ENCODE measurements around the gene FGGY.
"Not testable (repeated sequence)": the region's sequence is repeated elsewhere in the genome, so short reads cannot be mapped to it uniquely, and the experiment has no call there.

The FGGY gene

DNA sequence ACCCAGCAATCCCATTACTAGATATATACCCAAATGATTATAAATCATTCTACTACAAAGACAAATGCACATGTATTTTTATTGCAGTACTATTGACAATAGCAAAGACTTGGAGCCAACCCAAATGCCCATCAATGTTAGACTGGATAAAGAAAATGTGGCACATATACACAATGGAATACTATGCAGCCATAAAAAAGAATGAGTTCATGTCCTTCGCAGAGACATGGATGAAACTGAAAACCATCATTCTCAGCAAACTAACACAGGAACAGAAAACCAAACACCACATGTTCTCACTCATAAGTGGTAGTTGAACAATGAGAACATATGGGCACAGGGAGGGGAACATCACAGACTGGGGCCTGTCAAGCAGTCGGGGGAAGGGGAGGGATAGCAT lies 414.0 kb downstream of the FGGY start:
- H3K27ac Mint-ChIP-seq; H3K9me3 Mint-ChIP-seq; DNase-seq; H3K36me3 Mint-ChIP-seq (ENCODE audit: insufficient read depth); H3K4me3 Mint-ChIP-seq; H3K4me1 Mint-ChIP-seq (ENCODE audit: low read depth in 2 of 2); H3K27me3 Mint-ChIP-seq; ATAC-seq (replicated peaks): not testable (repeated sequence)

DNA sequence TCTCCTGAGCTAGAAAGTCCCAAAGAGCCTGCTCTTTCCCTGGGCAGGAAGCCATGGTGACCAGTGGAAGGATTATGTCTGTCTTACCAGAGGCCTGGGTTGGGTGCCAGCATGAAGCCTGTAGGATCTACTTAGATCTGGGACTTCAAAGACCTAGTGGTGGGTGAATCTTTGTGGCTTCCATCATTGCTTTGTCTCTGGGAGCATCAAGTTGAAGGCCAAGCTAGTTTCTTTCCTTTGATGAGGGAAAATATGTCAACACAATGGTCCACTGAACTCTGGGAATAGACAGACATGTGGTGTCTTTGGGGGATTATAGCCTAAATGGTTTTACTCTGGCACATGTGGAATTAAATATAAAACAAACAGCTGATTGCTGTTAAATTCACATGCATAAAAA lies 417.3 kb downstream of the FGGY start:
- Mint-ChIP-seq H3K36me3 (ENCODE audit: insufficient read depth) (no peaks in the 10 kb centered on the region), H3K9me3 (no peaks in the 10 kb centered on the region), H3K27ac (no peak overlapping the region), H3K4me1 (ENCODE audit: low read depth in 2 of 2) (no peaks in the 10 kb centered on the region), H3K27me3 (no peaks in the 10 kb centered on the region), H3K4me3 (no peak overlapping the region)
- ATAC-seq (replicated peaks) (no peak), DNase-seq (no peak)

DNA sequence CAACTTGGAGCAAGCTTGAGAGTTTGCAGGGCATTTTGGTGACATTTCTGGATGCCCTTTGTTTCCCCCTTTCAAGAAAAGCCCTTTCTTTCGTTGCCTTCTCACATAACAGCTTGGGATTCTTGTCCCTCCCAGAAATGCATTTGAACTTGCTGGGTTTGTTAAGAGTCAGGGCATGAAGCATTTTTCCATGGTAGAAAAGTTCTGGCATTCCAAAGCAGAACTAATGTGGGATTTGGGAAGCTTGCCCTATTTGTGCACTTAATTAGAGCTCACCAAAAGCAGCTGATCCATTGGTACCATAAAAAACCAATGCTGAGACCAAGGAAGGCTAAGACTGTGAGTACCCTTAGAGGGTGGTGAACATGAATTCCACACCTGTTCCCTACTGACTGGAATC lies 418.1 kb downstream of the FGGY start:
- Mint-ChIP-seq H3K27ac (no peak overlapping the region), H3K9me3 (no peaks in the 10 kb centered on the region), H3K4me3 (no peak overlapping the region), H3K36me3 (ENCODE audit: insufficient read depth) (no peaks in the 10 kb centered on the region), H3K27me3 (no peaks in the 10 kb centered on the region), H3K4me1 (ENCODE audit: low read depth in 2 of 2) (no peaks in the 10 kb centered on the region)
- no peak for DNase-seq
- ATAC-seq (replicated peaks) = no peak

DNA sequence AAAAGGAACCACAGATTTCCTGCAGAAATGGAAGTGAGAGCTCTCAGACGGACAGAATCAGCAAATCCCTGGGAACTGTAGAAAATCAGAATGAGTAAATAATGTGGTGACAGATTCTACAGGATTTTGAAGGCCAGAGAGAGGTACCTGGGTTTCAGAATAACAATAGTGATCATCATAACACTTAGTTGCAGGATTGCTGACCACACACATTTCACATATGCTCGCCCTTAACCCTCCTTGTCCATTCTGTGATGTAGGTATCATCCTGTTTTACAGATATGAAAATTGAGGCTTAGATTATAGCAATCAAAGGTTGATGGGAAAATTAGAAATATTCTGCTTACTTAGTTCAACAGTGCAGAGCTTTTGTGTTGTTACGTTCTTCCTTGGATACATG lies 419.9 kb downstream of the FGGY start:
- no peaks in the 10 kb centered on the region for H3K9me3 Mint-ChIP-seq
- H3K4me3 Mint-ChIP-seq = no peak overlapping the region
- H3K27ac Mint-ChIP-seq = no peak overlapping the region
- ATAC-seq (replicated peaks) (no peak), DNase-seq (no peak)
- H3K4me1 Mint-ChIP-seq (ENCODE audit: low read depth in 2 of 2) = no peaks in the 10 kb centered on the region
- no peaks in the 10 kb centered on the region for H3K27me3 Mint-ChIP-seq
- H3K36me3 Mint-ChIP-seq (ENCODE audit: insufficient read depth) = no peaks in the 10 kb centered on the region

DNA sequence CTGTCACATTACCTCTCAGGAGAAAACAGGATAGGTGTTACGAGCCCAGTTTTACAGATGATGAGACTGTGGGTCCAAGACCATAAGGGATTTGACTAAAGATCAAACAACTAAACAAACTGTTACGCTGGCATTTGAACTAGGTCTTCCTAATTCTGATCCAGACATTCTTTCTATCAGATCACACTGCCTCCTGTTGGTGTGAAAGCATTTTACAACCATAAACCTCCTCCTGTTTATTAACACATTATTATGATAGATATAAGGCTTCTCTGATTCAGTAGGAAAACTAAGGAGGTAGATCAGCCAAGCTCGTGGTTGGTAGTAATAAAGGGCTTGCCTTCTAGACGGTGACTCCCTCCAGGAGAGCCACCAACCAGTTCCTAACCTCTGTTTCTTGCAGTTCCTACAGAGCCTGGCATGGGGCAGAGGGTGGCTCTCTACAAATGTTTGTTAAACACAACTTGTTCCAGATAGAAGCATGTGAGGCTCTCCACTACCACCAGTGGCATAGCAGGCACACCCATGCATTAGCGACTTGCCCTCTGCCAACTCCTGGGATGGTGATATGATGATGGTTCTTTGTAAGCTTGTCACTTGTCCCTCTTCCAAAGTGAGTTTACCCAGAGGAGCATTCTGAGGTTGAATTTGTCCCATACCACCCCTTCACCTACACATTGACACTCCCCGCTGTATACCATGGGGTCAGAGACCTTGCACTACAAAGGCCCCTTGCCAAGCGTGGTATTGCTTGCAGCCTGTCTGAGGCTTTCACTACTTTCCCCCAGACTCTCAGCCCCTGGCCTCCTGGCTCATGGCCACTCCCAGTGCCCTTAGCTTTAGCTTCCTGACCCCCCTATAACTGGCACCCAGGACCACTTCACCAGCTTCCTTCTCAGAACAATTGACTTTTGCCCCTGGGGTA lies 421.4 kb downstream of the FGGY start:
- no peaks in the 10 kb centered on the region for H3K27me3 Mint-ChIP-seq
- ATAC-seq (replicated peaks) = no peak
- no peaks in the 10 kb centered on the region for H3K9me3 Mint-ChIP-seq
- H3K27ac Mint-ChIP-seq = peak overlapping the region in 1 of 2 donors; percentile 59
- H3K4me3 Mint-ChIP-seq = no peak overlapping the region
- no peaks in the 10 kb centered on the region for H3K36me3 Mint-ChIP-seq (ENCODE audit: insufficient read depth)
- no peak for DNase-seq
- H3K4me1 Mint-ChIP-seq (ENCODE audit: low read depth in 2 of 2) = no peaks in the 10 kb centered on the region

DNA sequence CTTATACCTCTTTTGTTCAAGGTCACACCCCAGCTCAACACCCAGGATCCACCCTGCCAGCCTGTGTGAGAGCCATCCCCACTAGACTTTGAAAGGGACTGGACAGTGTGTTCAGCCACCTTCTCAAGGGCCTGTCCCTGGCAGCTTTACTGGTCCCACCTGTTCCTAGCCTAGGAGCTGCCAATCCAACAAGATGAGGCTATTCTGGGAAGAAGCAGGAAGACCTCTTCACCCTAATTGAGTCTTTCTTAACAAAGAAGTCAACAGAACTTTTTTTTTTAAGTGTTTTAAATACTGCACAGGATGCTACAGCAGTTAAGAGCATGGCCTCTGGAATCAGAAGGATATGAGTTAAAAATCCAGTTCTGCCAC lies 422.1 kb downstream of the FGGY start:
- no peak for DNase-seq
- ATAC-seq (replicated peaks) = no peak
- Mint-ChIP-seq H3K4me3 (no peak overlapping the region), H3K36me3 (ENCODE audit: insufficient read depth) (no peaks in the 10 kb centered on the region), H3K27ac (peak overlapping the region in 1 of 2 donors; percentile 59), H3K27me3 (no peaks in the 10 kb centered on the region), H3K9me3 (no peaks in the 10 kb centered on the region), H3K4me1 (ENCODE audit: low read depth in 2 of 2) (no peaks in the 10 kb centered on the region)

GRCh38 chr1:59720326-59721115 lies 423.6 kb downstream of the FGGY start:
- no peak overlapping the region for H3K27ac Mint-ChIP-seq
- no peak overlapping the region for H3K4me3 Mint-ChIP-seq
- H3K36me3 Mint-ChIP-seq (ENCODE audit: insufficient read depth) = no peaks in the 10 kb centered on the region
- no peaks in the 10 kb centered on the region for H3K4me1 Mint-ChIP-seq (ENCODE audit: low read depth in 2 of 2)
- no peaks in the 10 kb centered on the region for H3K9me3 Mint-ChIP-seq
- ATAC-seq (replicated peaks) (no peak), DNase-seq (no peak)
- no peaks in the 10 kb centered on the region for H3K27me3 Mint-ChIP-seq

DNA sequence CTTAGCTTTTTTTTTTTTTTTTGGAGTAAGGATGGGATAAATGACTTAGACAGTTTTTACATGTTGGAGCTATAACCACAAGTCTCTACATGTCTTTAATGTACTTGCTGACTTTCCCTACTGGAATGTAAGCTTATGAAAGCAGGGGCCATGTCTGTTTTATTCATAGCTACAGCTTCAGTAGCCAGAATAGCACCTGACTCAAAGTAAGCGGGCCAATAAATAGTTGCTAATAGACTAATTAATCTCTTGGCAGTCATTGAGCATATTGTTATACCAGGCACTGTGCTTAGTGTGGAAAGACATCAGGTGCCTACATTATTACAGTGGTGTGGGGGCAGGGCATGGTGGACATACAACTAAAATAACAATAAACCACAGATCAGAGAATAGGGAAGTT lies 433.4 kb downstream of the FGGY start:
- Mint-ChIP-seq H3K36me3 (ENCODE audit: insufficient read depth) (no peaks in the 10 kb centered on the region), H3K4me3 (no peak overlapping the region)

DNA sequence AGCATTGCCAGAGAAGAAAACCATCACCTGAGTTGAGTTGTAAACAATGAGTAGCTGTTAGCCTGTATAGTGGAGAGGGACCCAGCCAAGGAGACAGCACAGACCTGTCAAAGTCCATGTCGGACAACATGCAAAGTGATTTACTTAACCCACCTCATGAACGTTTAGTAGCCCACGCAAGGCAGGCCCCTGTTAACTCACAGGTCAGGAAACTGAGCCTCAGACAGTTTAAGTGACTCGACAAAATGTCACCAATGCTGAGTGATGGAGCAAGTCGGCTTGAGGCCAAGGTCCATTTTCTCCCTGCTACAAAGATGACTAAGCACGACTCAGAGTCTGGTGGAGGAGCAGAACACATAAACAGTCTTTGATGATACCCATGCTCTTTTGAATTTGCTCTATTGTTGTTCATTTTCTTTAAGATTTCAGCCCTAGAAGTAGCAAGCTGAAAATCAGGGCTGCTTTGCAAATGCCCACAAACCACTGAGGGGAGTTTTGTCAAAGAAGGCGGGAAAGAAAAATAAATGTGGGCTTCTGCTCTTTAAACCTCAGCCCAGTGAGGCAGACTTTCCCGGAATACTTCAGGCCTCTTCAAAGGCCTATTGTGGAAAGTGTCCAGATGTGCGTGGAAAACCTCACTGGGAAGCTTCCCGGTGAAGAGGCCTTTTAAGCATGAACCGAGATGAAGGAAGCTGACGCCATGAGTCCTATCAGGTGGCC lies 434.0 kb downstream of the FGGY start:
- Mint-ChIP-seq H3K36me3 (ENCODE audit: insufficient read depth) (no peaks in the 10 kb centered on the region), H3K4me1 (ENCODE audit: low read depth in 2 of 2) (peaks cover 0 to 3% of the 10 kb centered on the region in 2 donors), H3K27ac (no peak overlapping the region), H3K4me3 (no peak overlapping the region), H3K9me3 (no peaks in the 10 kb centered on the region), H3K27me3 (no peaks in the 10 kb centered on the region)
- ATAC-seq (replicated peaks) = no peak
- no peak for DNase-seq

More for the DNA sequence above, 433.4 kb downstream of the FGGY start:
- Mint-ChIP-seq H3K9me3 (no peaks in the 10 kb centered on the region), H3K27me3 (no peaks in the 10 kb centered on the region), H3K4me1 (ENCODE audit: low read depth in 2 of 2) (peaks cover 0 to 3% of the 10 kb centered on the region in 2 donors), H3K27ac (no peak overlapping the region)
- DNase-seq = no peak
- no peak for ATAC-seq (replicated peaks)

- Mint-ChIP-seq H3K4me3 (no peak overlapping the region), H3K27ac (no peak overlapping the region), H3K27me3 (no peaks in the 10 kb centered on the region), H3K36me3 (ENCODE audit: insufficient read depth) (no peaks in the 10 kb centered on the region), H3K4me1 (ENCODE audit: low read depth in 2 of 2) (peaks cover 0 to 3% of the 10 kb centered on the region in 2 donors), H3K9me3 (no peaks in the 10 kb centered on the region)
- no peak for DNase-seq
- ATAC-seq (replicated peaks) = no peak
Observed at GRCh38 chr1:59731591-59731990, 434.7 kb downstream of the FGGY start.

DNA sequence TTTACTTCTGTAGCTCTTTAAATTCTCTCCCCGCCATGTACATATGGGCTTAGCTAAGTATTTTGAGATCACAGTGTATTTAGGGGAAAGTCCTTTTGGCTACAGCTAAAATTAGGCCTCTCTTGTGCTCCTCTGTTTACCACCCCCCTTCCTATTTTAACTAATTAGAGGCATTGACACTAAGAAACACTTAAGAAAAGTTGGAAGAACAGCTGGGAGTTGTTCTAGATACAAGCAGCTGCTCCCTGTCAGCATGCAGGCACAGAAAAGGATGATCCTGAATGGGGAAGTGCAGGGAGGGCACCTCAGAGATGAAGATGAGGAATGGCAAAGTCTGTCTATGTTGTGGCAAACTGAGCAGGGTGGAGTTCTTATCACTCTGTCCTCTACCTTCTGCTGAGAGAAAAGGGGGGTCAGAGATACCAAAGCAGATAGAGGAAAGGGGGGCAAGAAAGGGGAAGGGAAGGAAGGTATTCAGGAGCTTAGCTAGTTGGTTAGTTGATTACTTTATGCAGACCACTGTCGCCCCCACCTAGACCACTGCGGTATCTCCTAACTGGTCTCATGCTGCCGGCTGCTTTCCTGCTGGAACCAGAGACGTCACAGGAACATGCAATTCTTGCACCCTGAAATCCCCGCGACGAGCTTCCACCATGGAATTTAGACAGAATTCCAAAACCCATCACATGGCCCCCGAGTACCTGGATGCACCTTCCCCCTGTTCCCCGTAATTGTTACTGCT lies 435.5 kb downstream of the FGGY start:
- no peaks in the 10 kb centered on the region for H3K36me3 Mint-ChIP-seq (ENCODE audit: insufficient read depth)
- no peak overlapping the region for H3K27ac Mint-ChIP-seq
- ATAC-seq (replicated peaks) (no peak), DNase-seq (no peak)
- peaks cover 0 to 3% of the 10 kb centered on the region in 2 donors for H3K4me1 Mint-ChIP-seq (ENCODE audit: low read depth in 2 of 2)
- H3K27me3 Mint-ChIP-seq = no peaks in the 10 kb centered on the region
- H3K9me3 Mint-ChIP-seq = no peaks in the 10 kb centered on the region
- no peak overlapping the region for H3K4me3 Mint-ChIP-seq

DNA sequence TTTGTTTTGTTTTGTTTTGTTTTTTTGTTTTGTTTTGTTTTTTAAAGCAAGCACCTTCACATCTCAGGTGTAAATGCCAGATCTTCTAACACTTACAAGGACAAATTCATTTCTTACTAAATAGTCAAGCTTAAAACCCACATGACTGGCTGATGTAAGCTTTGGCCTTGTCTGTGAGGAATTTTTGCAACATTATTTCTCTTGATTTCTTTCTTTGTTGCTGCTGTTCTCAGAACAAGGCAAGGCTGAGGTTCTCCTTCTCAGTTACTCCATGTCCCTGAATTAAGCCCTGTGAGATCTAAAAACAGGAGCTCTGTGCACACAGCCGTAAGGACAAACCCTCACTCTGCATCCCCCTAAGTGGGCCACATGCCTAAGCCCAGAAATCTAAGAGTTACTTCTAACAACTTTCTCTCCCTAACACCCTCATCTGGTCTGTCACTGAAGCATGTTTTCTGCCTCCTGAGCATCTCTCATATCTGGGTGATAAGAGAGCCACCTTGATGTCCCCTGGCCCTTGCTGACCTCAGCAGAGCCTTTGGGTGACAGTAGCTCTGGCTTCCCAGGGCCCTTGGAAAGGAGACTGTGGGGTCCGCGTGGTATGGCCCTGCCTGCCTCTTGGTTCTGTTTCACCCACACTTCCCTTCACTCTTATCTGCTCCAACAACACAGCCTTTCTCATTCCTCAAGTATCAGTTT lies 436.7 kb downstream of the FGGY start:
- ATAC-seq (replicated peaks) (no peak), DNase-seq (no peak)
- Mint-ChIP-seq H3K9me3 (no peaks in the 10 kb centered on the region), H3K27ac (no peak overlapping the region), H3K4me1 (ENCODE audit: low read depth in 2 of 2) (peaks cover 0 to 3% of the 10 kb centered on the region in 2 donors), H3K36me3 (ENCODE audit: insufficient read depth) (no peaks in the 10 kb centered on the region), H3K4me3 (no peak overlapping the region), H3K27me3 (no peaks in the 10 kb centered on the region)
